Lower leg skin (tissue), 3 donors: Measurements from ENCODE around the gene WFS1.

Experiments used
- POLR2A ChIP-seq, 2 donors: fragments of 450-650 bp; IDR thresholded peaks; one replicate each; pipeline ENCODE4 v1.6.1; 2016 to 2017; ENCODE audit warnings: antibody characterized with exemption in 2 of 2, mild to moderate bottlenecking in 1 of 2, moderate library complexity in 1 of 2
- TF ChIP-seq, protein P1 (sequence below), 3 donors: fragments of 450-650 bp; IDR thresholded peaks; one replicate each; pipeline ENCODE4 v1.5.1; 2016; ENCODE audit warnings: antibody characterized with exemption in 3 of 3, mild to moderate bottlenecking in 3 of 3, moderate library complexity in 2 of 3

DNA sequence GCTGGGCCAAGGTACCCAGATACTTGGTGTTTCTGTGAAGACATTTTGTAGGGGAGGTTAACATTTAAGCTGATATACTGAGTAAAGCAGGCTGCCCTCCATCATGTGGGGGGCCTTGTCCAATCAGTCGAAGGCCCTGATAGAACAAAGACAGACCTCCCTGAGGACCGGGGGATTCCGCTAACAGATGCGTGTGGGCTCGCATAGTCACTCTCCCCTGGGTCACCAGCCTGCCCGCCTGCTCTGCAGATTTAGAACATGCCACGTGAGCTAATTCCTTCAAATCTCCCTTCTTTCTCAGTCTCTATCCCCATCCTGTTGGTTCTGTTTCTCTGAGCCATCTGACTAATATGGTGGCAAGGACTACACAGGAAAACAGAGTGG lies 60.7 kb downstream of the WFS1 start:
- TF ChIP-seq, protein P1, sequence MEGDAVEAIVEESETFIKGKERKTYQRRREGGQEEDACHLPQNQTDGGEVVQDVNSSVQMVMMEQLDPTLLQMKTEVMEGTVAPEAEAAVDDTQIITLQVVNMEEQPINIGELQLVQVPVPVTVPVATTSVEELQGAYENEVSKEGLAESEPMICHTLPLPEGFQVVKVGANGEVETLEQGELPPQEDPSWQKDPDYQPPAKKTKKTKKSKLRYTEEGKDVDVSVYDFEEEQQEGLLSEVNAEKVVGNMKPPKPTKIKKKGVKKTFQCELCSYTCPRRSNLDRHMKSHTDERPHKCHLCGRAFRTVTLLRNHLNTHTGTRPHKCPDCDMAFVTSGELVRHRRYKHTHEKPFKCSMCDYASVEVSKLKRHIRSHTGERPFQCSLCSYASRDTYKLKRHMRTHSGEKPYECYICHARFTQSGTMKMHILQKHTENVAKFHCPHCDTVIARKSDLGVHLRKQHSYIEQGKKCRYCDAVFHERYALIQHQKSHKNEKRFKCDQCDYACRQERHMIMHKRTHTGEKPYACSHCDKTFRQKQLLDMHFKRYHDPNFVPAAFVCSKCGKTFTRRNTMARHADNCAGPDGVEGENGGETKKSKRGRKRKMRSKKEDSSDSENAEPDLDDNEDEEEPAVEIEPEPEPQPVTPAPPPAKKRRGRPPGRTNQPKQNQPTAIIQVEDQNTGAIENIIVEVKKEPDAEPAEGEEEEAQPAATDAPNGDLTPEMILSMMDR (IDR thresholded peaks at IDR 0.05): no peak
- no peak for TF ChIP-seq POLR2A (IDR thresholded peaks at IDR 0.05)
